ENCODE measurements around the gene EYA2.

- TF ChIP-seq, protein P1, sequence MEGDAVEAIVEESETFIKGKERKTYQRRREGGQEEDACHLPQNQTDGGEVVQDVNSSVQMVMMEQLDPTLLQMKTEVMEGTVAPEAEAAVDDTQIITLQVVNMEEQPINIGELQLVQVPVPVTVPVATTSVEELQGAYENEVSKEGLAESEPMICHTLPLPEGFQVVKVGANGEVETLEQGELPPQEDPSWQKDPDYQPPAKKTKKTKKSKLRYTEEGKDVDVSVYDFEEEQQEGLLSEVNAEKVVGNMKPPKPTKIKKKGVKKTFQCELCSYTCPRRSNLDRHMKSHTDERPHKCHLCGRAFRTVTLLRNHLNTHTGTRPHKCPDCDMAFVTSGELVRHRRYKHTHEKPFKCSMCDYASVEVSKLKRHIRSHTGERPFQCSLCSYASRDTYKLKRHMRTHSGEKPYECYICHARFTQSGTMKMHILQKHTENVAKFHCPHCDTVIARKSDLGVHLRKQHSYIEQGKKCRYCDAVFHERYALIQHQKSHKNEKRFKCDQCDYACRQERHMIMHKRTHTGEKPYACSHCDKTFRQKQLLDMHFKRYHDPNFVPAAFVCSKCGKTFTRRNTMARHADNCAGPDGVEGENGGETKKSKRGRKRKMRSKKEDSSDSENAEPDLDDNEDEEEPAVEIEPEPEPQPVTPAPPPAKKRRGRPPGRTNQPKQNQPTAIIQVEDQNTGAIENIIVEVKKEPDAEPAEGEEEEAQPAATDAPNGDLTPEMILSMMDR (IDR thresholded peaks at IDR 0.05): no peak
- TF ChIP-seq POLR2A (IDR thresholded peaks at IDR 0.05): no peak
Observed at GRCh38 chr20:47173596-47174216, 279.1 kb downstream of the EYA2 start.
